RCC 7860 (cell line): ENCODE results near the gene ZNF681.
"Not testable (repeated sequence)": the region's sequence is repeated elsewhere in the genome, so short reads cannot be mapped to it uniquely, and the experiment has no call there.

ENCODE experiments used
- DNase-seq: peaks from one replicate; pipeline ENCODE4 v3.0.0-alpha.2; 2015; ENCODE audit warnings: low spot score
- FAIRE-seq: peaks from 2 replicates; lab custom pipeline; 2012; peaks lifted over from hg19 to GRCh38; lab: Jason Lieb, UNC

Gene ZNF681

GRCh38 chr19:23698711-23699520 lies 59.8 kb downstream of the ZNF681 start:
- no peak for DNase-seq
- FAIRE-seq = no peak

DNA sequence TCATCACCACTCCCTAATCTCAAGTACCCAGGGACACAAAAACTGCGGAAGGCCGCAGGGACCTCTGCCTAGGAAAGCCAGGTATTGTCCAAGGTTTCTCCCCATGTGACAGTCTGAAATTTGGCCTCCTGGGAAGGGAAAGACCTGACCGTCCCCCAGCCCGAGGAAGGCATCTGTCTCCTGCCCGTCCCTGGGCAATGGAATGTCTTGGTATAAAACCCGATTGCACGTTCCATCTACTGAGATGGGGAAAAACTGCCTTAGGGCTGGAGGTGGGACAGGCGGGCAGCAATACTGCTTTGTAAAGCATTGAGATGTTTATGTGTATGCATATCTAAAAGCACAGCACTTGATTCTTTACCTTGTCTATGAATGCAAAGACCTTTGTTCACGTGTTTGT lies 65.8 kb downstream of the ZNF681 start:
- DNase-seq, FAIRE-seq: not testable (repeated sequence)
